HepG2 (cell line): ENCODE results near the gene OTOP2. TPM values are rescaled to one million over a fixed set of nuclear protein-coding genes. Genes with fewer than 3 reads are reported as not detected.

Source experiments
- GABPB1 ChIP-seq: IDR thresholded peaks from 2 replicates; pipeline ENCODE4 v1.6.1; 2016; ENCODE audit warnings: mild to moderate bottlenecking, missing genetic modification reagents, moderate library complexity, missing compliant biosample characterization
- HNF4G ChIP-seq, 2 experiments: sonication (generic) in 1 of 2; formaldehyde crosslinking in 1 of 2; IDR thresholded peaks; 2 replicates each; pipeline versions ENCODE4 v1.4.0 to v1.6.1; 2011 to 2020; ENCODE audit warnings: borderline replicate concordance in 2 of 2, low read depth in 2 of 2, mild to moderate bottlenecking in 2 of 2, low read length in 1 of 2, missing genetic modification reagents in 1 of 2, moderate library complexity in 1 of 2
- KDM5A ChIP-seq: fragments of 200-600 bp; sonication (generic); IDR thresholded peaks from 2 replicates; pipeline ENCODE4 v1.7.0; 2018; ENCODE audit warnings: antibody characterized with exemption, mild to moderate bottlenecking, low read length, borderline replicate concordance
- NFKBIZ ChIP-seq: IDR thresholded peaks from 2 replicates; pipeline ENCODE4 v1.6.1; 2018; ENCODE audit warnings: missing genetic modification reagents, missing compliant biosample characterization
- PHF20 ChIP-seq: sonication (generic); formaldehyde crosslinking; IDR thresholded peaks from 2 replicates; pipeline ENCODE4 v1.5.0; 2020; ENCODE audit warnings: mild to moderate bottlenecking, missing genetic modification reagents
- SALL1 ChIP-seq: sonication (generic); formaldehyde crosslinking; IDR thresholded peaks from 2 replicates; pipeline ENCODE4 v1.8.0; 2022; ENCODE audit warnings: mild to moderate bottlenecking, missing genetic modification reagents
- SIX4 ChIP-seq: sonication (generic); formaldehyde crosslinking; IDR thresholded peaks from 2 replicates; pipeline ENCODE4 v1.4.0; 2020; ENCODE audit warnings: missing genetic modification reagents
- SPEN ChIP-seq: sonication (generic); formaldehyde crosslinking; IDR thresholded peaks from 2 replicates; pipeline ENCODE4 v1.5.1; 2020; ENCODE audit warnings: low read depth, mild to moderate bottlenecking, missing genetic modification reagents
- SRSF9 ChIP-seq: fragments of 200-400 bp; formaldehyde crosslinking; IDR thresholded peaks from 2 replicates; pipeline ENCODE4 v1.6.1; 2018; ENCODE audit warnings: borderline replicate concordance, mild to moderate bottlenecking, low read depth, low read length; ENCODE audit not compliant: insufficient read depth, poor library complexity, severe bottlenecking
- TCF12 ChIP-seq, 2 experiments: fragments of 450-650 bp in 1 of 2; sonication (generic) in 1 of 2; formaldehyde crosslinking in 1 of 2; IDR thresholded peaks; 2 replicates each; pipeline versions ENCODE4 v1.6.1 to v1.8.0; 2017 to 2022; ENCODE audit warnings: antibody characterized with exemption in 1 of 2, mild to moderate bottlenecking in 1 of 2, missing genetic modification reagents in 1 of 2, moderate library complexity in 1 of 2
- ZFP1 ChIP-seq: IDR thresholded peaks from 2 replicates; pipeline ENCODE4 v1.6.1; 2016
- ZNF17 ChIP-seq: sonication (generic); formaldehyde crosslinking; IDR thresholded peaks from 2 replicates; pipeline ENCODE4 v1.5.0; 2020; ENCODE audit warnings: mild to moderate bottlenecking, missing genetic modification reagents
- ZNF614 ChIP-seq: IDR thresholded peaks from 2 replicates; pipeline ENCODE4 v1.6.1; 2018; ENCODE audit warnings: missing biosample characterization, missing genetic modification reagents, inconsistent platforms, borderline replicate concordance
- ZNF777 ChIP-seq: sonication (generic); formaldehyde crosslinking; IDR thresholded peaks from 2 replicates; pipeline ENCODE4 v1.4.0; 2020; ENCODE audit warnings: missing genetic modification reagents
- polyA plus RNA-seq, 8 experiments: library from polyadenylated mRNA; depleted of rRNA in 3 of 8; stranded (reverse) in 7 of 8; unstranded in 1 of 8; fragments of >200 nt; fragmentation: Illumina TruSeq in 4 of 8; extraction: Trizol in 4 of 8; gene quantifications; 2 replicates each; pipeline versions ENCODE4 v1.2.1 to v1.2.3, GENCODE V29; 2011 to 2016; ENCODE audit warnings: low read depth in 4 of 8, missing spikeins in 1 of 8, mixed read lengths in 1 of 8; ENCODE audit not compliant: insufficient read depth in 1 of 8
- total RNA-seq, 5 experiments: library from RNA; depleted of rRNA; stranded (reverse); fragments of >200 nt; fragmentation: Illumina TruSeq; extraction: Trizol; gene quantifications; 2 replicates each; pipeline ENCODE4 v1.2.3, GENCODE V29; 2016; ENCODE audit warnings: low read depth in 1 of 5
- TF ChIP-seq, protein P1 (sequence below): sonication (generic); formaldehyde crosslinking; IDR thresholded peaks from 2 replicates; pipeline ENCODE4 v1.4.0; 2020; ENCODE audit warnings: missing genetic modification reagents, mild to moderate bottlenecking, borderline replicate concordance
- TF ChIP-seq, protein P2 (sequence below): sonication (generic); formaldehyde crosslinking; IDR thresholded peaks from 2 replicates; pipeline ENCODE4 v1.4.0; 2020; ENCODE audit warnings: missing genetic modification reagents
- TF ChIP-seq, protein P3 (sequence below), 2 experiments: sonication (generic) in 1 of 2; formaldehyde crosslinking in 1 of 2; IDR thresholded peaks; 2 replicates each; pipeline versions ENCODE4 v1.5.1 to v1.6.1; 2011 to 2020; ENCODE audit warnings: borderline replicate concordance in 1 of 2, low read depth in 1 of 2, low read length in 1 of 2, mild to moderate bottlenecking in 1 of 2, missing genetic modification reagents in 1 of 2, moderate library complexity in 1 of 2
- TF ChIP-seq, protein P4 (sequence below): sonication (generic); formaldehyde crosslinking; conservative IDR thresholded peaks from 2 replicates; pipeline ENCODE4 v1.5.0; 2020; ENCODE audit warnings: missing genetic modification reagents

OTOP2 gene
- total and polyA plus RNA-seq, 2 of the 13 experiments (the other 11 are each of a cell fraction or from before 2014, with no cell fraction given) = not detected

- TF ChIP-seq ZNF17 (CRISPR knock-in tag) (no peak), SALL1 (CRISPR knock-in tag) (peak; percentile 13; the same call in 1 of the 2 replicates), ZNF614 (CRISPR knock-in tag) (no peak), HNF4G (IDR thresholded peaks at IDR 0.05; ENCODE audit: borderline replicate concordance, low read depth, low read length) (0 out of 2 replicates have a peak, but pooled peaks have one; percentile 18), HNF4G (CRISPR knock-in tag; IDR thresholded peaks at IDR 0.05; ENCODE audit: borderline replicate concordance, low read depth) (no peak), GABPB1 (CRISPR knock-in tag) (peak; percentile 30; the same call in 1 of the 2 replicates), KDM5A (no peak), NFKBIZ (CRISPR knock-in tag) (no peak), SPEN (CRISPR knock-in tag) (peak; percentile 49; the same call in 1 of the 2 replicates), ZFP1 (CRISPR knock-in tag) (no peak), TCF12 (IDR thresholded peaks at IDR 0.05) (no peak), TCF12 (CRISPR knock-in tag; IDR thresholded peaks at IDR 0.05) (0 out of 2 replicates have a peak, but pooled peaks have one; percentile 40), ZNF777 (0 out of 2 replicates have a peak, but pooled peaks have one; percentile 25), PHF20 (CRISPR knock-in tag) (no peak), SIX4 (CRISPR knock-in tag) (no peak), SRSF9 (no peak)
- TF ChIP-seq, protein P1, sequence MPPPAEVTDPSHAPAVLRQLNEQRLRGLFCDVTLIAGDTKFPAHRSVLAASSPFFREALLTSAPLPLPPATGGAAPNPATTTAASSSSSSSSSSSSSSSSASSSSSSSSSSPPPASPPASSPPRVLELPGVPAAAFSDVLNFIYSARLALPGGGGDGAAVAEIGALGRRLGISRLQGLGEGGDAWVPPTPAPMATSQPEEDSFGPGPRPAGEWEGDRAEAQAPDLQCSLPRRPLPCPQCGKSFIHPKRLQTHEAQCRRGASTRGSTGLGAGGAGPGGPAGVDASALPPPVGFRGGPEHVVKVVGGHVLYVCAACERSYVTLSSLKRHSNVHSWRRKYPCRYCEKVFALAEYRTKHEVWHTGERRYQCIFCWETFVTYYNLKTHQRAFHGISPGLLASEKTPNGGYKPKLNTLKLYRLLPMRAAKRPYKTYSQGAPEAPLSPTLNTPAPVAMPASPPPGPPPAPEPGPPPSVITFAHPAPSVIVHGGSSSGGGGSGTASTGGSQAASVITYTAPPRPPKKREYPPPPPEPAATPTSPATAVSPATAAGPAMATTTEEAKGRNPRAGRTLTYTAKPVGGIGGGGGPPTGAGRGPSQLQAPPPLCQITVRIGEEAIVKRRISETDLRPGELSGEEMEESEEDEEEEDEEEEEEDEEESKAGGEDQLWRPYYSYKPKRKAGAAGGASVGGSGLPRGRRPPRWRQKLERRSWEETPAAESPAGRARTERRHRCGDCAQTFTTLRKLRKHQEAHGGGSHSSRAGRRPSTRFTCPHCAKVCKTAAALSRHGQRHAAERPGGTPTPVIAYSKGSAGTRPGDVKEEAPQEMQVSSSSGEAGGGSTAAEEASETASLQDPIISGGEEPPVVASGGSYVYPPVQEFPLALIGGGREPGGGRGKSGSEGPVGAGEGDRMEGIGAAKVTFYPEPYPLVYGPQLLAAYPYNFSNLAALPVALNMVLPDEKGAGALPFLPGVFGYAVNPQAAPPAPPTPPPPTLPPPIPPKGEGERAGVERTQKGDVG (CRISPR knock-in tag) = no peak
- TF ChIP-seq, protein P2, sequence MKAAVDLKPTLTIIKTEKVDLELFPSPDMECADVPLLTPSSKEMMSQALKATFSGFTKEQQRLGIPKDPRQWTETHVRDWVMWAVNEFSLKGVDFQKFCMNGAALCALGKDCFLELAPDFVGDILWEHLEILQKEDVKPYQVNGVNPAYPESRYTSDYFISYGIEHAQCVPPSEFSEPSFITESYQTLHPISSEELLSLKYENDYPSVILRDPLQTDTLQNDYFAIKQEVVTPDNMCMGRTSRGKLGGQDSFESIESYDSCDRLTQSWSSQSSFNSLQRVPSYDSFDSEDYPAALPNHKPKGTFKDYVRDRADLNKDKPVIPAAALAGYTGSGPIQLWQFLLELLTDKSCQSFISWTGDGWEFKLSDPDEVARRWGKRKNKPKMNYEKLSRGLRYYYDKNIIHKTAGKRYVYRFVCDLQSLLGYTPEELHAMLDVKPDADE (CRISPR knock-in tag) = no peak
- TF ChIP-seq, protein P3, sequence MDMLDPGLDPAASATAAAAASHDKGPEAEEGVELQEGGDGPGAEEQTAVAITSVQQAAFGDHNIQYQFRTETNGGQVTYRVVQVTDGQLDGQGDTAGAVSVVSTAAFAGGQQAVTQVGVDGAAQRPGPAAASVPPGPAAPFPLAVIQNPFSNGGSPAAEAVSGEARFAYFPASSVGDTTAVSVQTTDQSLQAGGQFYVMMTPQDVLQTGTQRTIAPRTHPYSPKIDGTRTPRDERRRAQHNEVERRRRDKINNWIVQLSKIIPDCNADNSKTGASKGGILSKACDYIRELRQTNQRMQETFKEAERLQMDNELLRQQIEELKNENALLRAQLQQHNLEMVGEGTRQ (IDR thresholded peaks at IDR 0.05; ENCODE audit: low read depth, low read length) = no peak
- TF ChIP-seq, protein P3 (CRISPR knock-in tag; IDR thresholded peaks at IDR 0.05; ENCODE audit: borderline replicate concordance) = no peak
- TF ChIP-seq, protein P4, sequence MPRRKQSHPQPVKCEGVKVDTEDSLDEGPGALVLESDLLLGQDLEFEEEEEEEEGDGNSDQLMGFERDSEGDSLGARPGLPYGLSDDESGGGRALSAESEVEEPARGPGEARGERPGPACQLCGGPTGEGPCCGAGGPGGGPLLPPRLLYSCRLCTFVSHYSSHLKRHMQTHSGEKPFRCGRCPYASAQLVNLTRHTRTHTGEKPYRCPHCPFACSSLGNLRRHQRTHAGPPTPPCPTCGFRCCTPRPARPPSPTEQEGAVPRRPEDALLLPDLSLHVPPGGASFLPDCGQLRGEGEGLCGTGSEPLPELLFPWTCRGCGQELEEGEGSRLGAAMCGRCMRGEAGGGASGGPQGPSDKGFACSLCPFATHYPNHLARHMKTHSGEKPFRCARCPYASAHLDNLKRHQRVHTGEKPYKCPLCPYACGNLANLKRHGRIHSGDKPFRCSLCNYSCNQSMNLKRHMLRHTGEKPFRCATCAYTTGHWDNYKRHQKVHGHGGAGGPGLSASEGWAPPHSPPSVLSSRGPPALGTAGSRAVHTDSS (CRISPR knock-in tag) = no peak
These were observed 30.8 kb upstream of the OTOP2 start, which contains the start of gene FADS6 (continued) for GRCh38 chr17:74892974-74893911.
